K562 (cell line): Measurements from ENCODE around the gene PRDM15. TPM values are rescaled to one million over a fixed set of nuclear protein-coding genes. Genes with fewer than 3 reads are reported as not detected.

Experiments used
- E2F1 ChIP-seq: sonication (generic); formaldehyde crosslinking; IDR thresholded peaks from 2 replicates; pipeline ENCODE4 v1.8.1; 2023; ENCODE audit warnings: mild to moderate bottlenecking, missing genetic modification reagents, moderate library complexity
- E2F8 ChIP-seq: fragments of 450-650 bp; IDR thresholded peaks from 2 replicates; pipeline ENCODE4 v1.7.1; 2018; ENCODE audit warnings: mild to moderate bottlenecking, low read depth; ENCODE audit not compliant: partially characterized antibody
- HIVEP1 ChIP-seq: fragments of 250-450 bp; sonication (Bioruptor Pico); IDR thresholded peaks from 2 replicates; pipeline ENCODE4 v1.4.0; 2020; ENCODE audit warnings: mild to moderate bottlenecking
- HNRNPLL ChIP-seq: fragments of 200-400 bp; formaldehyde crosslinking; IDR thresholded peaks from 2 replicates; pipeline ENCODE4 v1.6.1; 2017; ENCODE audit warnings: low read length, low read depth, mild to moderate bottlenecking; ENCODE audit not compliant: poor library complexity, severe bottlenecking
- KDM5B ChIP-seq: fragments of 200-600 bp; sonication (generic); IDR thresholded peaks from 2 replicates; pipeline ENCODE4 v1.6.1; 2012; ENCODE audit warnings: low read depth, mild to moderate bottlenecking, moderate library complexity, low read length, control low read depth, inconsistent platforms; ENCODE audit not compliant: insufficient replicate concordance
- MEF2A ChIP-seq: IDR thresholded peaks from 2 replicates; pipeline ENCODE4 v1.6.1; 2011; ENCODE audit warnings: low read depth, mild to moderate bottlenecking, low read length, moderate library complexity; ENCODE audit not compliant: control insufficient read depth
- NCOA2 ChIP-seq, 2 experiments: fragments of 450-650 bp; IDR thresholded peaks; 2 replicates each; pipeline ENCODE4 v1.6.1; 2018; ENCODE audit warnings: mild to moderate bottlenecking in 2 of 2, moderate library complexity in 1 of 2; ENCODE audit not compliant: partially characterized antibody in 2 of 2
- RBBP5 ChIP-seq: fragments of 200-600 bp; sonication (generic); IDR thresholded peaks from 2 replicates; pipeline ENCODE4 v1.6.1; 2012; ENCODE audit warnings: borderline replicate concordance, mild to moderate bottlenecking, low read length, control low read depth, inconsistent platforms; ENCODE audit not compliant: insufficient read depth, poor library complexity, severe bottlenecking
- TAL1 ChIP-seq: fragments of 450-650 bp; IDR thresholded peaks from 2 replicates; pipeline ENCODE4 v1.6.1; 2016; ENCODE audit warnings: mild to moderate bottlenecking
- TFAP4 ChIP-seq: sonication (generic); formaldehyde crosslinking; IDR thresholded peaks from 2 replicates; pipeline ENCODE4 v1.8.0; 2022; ENCODE audit warnings: missing genetic modification reagents, mild to moderate bottlenecking, moderate library complexity, borderline replicate concordance
- USF2 ChIP-seq: sonication (generic); formaldehyde crosslinking; IDR thresholded peaks from 2 replicates; pipeline ENCODE4 v1.5.0; 2020; ENCODE audit warnings: missing genetic modification reagents
- ZFP91 ChIP-seq: sonication (generic); formaldehyde crosslinking; IDR thresholded peaks from 2 replicates; pipeline ENCODE4 v1.8.0; 2022; ENCODE audit warnings: mild to moderate bottlenecking, missing genetic modification reagents
- ZNF3 ChIP-seq: fragments of 250-450 bp; sonication (Bioruptor Pico); IDR thresholded peaks from 2 replicates; pipeline ENCODE4 v1.5.0; 2021; ENCODE audit warnings: mild to moderate bottlenecking, moderate library complexity
- ZNF589 ChIP-seq: fragments of 200-800 bp; sonication (Bioruptor generic); IDR thresholded peaks from 2 replicates; pipeline ENCODE4 v1.6.1; 2016; ENCODE audit warnings: low read depth, missing genetic modification characterization, missing compliant biosample characterization
- polyA plus RNA-seq, 8 experiments: library from polyadenylated mRNA; depleted of rRNA in 4 of 8; stranded (reverse) in 5 of 8; unstranded in 3 of 8; fragments of >200 nt; fragmentation: Nextera tagmentation in 2 of 8; fragmentation: Illumina TruSeq in 1 of 8; extraction: Ambion mirVana in 2 of 8; extraction: Trizol in 1 of 8; gene quantifications; 2 replicates each; pipeline versions ENCODE4 v1.2.1 to v1.2.3, GENCODE V29; 2011 to 2014; ENCODE audit warnings: inconsistent platforms in 1 of 8, missing spikeins in 1 of 8
- total RNA-seq, 7 experiments: library from RNA; depleted of rRNA in 6 of 7; stranded (reverse); fragments of >200 nt in 6 of 7; fragmentation: Illumina TruSeq in 2 of 7; extraction: Trizol in 2 of 7; gene quantifications; 2 replicates each; pipeline versions ENCODE4 v1.2.1 to v1.2.3, GENCODE V29; 2011 to 2021; ENCODE audit warnings: low replicate concordance in 1 of 7

PRDM15 gene
- total and polyA plus RNA-seq, 9 of the 15 experiments (the other 6 are each of a cell fraction or from before 2014, with no cell fraction given) = 0.93 to 9.2 (median 6.2) TPM

GRCh38 chr21:41894922-41895557 lies 15.9 kb upstream of the PRDM15 start (continued):
- no peak for TF ChIP-seq HNRNPLL
- TF ChIP-seq TFAP4 (CRISPR knock-in tag) = peak; percentile 50; the same call in 1 of the 2 replicates
- no peak for TF ChIP-seq KDM5B
- peak; percentile 47 for TF ChIP-seq MEF2A
- TF ChIP-seq HIVEP1 (CRISPR knock-in tag) = no peak
- TF ChIP-seq ZNF589 (CRISPR knock-in tag) = no peak
- TF ChIP-seq TAL1 = peak; percentile 74
- no peak for TF ChIP-seq RBBP5
- no peak for TF ChIP-seq E2F8
- no peak for TF ChIP-seq NCOA2 (IDR thresholded peaks at IDR 0.05; ENCODE audit: partially characterized antibody in 2 of 2)
- no peak for TF ChIP-seq ZFP91
- TF ChIP-seq ZNF3 = no peak
- TF ChIP-seq USF2 (CRISPR knock-in tag) = no peak
- TF ChIP-seq E2F1 (CRISPR knock-in tag) = no peak
- TF ChIP-seq, all 486 proteins: peak for 89
